Heart left ventricle (tissue), 13 donors: ENCODE results near the gene NEUROG3.

Source experiments
- POLR2A ChIP-seq, 2 donors: fragments of 450-650 bp; IDR thresholded peaks; one replicate each; pipeline ENCODE4 v1.6.1; 2017; ENCODE audit warnings: antibody characterized with exemption in 2 of 2, mild to moderate bottlenecking in 2 of 2, moderate library complexity in 2 of 2
- TF ChIP-seq, protein P1 (sequence below), 12 donors: fragments of 200-600 bp; sonication (generic) in 4 of 12; IDR thresholded peaks; one replicate each; pipeline versions ENCODE4 v1.5.0 to v1.8.0; 2018 to 2022; ENCODE audit warnings: antibody characterized with exemption in 12 of 12, mild to moderate bottlenecking in 5 of 12
- donor health status: ischemic (EF 13 %, LVEDD 7.1; RV severe dilation, severe dysfunction).
- donor health status: DM: no; HTN: yes; CAD: no.
- donor health status: DM: no; HTN: no; CAD: no.
- donor health status: ischemic (EF 25% LVEDD 6.9; RV normal size, moderate dysfunction).
- donor health status: ischemic (EF 25% LVEDD 5.7; RV mildly dilated, moderate dysfunction).
- donor health status: ischemic (EF 35%, LVEDD 5.7; RV mildly dilated, moderate dysfunction).
- donor health status: nonischemic (EF 11% LVEDD 7.7; RV severe dilation, severe dysfunction).
- donor health status: DM: yes; HTN: yes; CAD: no.
- donor health status: PGD.
- donor health status: ischemic (EF 29% LVEDD 5.4; RV normal size, mild dysfunction).
- donor health status: nonischemic (EF 23%, LVEDD 6.1; RV moderate dilation, normal function).

DNA sequence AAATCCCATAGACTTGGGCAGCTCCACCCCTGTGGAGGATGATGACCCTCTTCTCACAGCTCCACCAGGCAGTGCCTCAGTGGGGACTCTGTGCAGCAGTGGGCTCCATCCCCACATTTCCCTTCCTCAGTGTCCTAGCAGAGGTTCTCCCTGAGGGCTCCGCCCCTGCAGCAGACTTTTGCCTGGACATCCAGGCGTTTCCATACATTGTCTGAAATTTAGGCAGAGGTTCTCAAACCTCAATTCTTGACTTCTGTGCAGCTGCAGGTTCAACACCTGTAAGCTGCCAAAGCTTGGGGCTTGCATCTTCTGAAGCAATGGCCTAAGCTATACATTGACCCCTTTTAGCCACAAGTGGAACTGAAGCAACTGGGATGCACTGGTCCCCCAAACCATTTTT lies 31.8 kb downstream of the NEUROG3 start:
- TF ChIP-seq, protein P1, sequence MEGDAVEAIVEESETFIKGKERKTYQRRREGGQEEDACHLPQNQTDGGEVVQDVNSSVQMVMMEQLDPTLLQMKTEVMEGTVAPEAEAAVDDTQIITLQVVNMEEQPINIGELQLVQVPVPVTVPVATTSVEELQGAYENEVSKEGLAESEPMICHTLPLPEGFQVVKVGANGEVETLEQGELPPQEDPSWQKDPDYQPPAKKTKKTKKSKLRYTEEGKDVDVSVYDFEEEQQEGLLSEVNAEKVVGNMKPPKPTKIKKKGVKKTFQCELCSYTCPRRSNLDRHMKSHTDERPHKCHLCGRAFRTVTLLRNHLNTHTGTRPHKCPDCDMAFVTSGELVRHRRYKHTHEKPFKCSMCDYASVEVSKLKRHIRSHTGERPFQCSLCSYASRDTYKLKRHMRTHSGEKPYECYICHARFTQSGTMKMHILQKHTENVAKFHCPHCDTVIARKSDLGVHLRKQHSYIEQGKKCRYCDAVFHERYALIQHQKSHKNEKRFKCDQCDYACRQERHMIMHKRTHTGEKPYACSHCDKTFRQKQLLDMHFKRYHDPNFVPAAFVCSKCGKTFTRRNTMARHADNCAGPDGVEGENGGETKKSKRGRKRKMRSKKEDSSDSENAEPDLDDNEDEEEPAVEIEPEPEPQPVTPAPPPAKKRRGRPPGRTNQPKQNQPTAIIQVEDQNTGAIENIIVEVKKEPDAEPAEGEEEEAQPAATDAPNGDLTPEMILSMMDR (IDR thresholded peaks at IDR 0.05): no peak
- no peak for TF ChIP-seq POLR2A (IDR thresholded peaks at IDR 0.05)
